Upper lobe of left lung (tissue), 4 donors: ENCODE data around the gene ADAT1.

ENCODE experiments used
- CTCF ChIP-seq, 6 experiments: fragments of 450-650 bp in 4 of 6; fragments of 200-600 bp in 2 of 6; sonication (generic) in 2 of 6; IDR thresholded peaks; one replicate each; pipeline ENCODE4 v1.5.1; 2016 to 2019; ENCODE audit warnings: antibody characterized with exemption in 6 of 6
- POLR2A ChIP-seq, 4 donors: fragments of 450-650 bp; IDR thresholded peaks; one replicate each; pipeline ENCODE4 v1.5.1; 2016 to 2017; ENCODE audit warnings: antibody characterized with exemption in 4 of 4, mild to moderate bottlenecking in 2 of 4
- POLR2AphosphoS5 ChIP-seq, 2 donors: sonication (generic); formaldehyde crosslinking; IDR thresholded peaks; one replicate each; pipeline ENCODE4 v1.5.1; 2017; ENCODE audit warnings: antibody characterized with exemption in 2 of 2

DNA sequence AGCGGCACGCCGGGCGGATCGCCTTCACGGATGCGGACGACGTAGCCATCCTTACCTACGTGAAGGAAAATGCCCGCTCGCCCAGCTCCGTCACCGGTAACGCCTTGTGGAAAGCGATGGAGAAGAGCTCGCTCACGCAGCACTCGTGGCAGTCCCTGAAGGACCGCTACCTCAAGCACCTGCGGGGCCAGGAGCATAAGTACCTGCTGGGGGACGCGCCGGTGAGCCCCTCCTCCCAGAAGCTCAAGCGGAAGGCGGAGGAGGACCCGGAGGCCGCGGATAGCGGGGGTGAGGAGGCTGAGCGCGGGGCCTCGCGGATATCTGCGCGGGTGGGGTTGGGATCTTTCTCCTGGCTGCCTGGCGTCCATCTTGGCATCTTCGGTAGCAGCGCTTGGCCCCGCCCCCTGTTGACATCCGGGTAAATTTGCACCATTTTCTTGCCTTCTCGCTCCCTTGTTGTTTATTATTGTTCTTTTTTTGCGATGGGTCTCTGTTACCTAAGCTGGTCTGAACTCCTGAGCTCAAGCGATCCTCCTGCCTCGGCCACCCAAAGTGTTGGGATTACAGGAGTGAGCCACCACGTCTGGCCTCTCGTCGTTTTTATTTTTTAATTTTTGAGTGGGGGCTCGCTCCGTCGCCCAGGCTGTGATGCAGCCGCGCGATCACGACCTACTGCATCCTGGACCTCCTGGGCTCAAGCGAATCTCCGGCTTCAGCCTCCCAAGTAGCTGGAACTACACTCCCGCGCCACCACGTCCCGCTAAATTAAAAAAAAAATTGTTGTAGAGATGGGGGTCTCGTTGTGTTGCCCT, 25.4 kb upstream of the ADAT1 start:
- no peak for TF ChIP-seq CTCF (IDR thresholded peaks at IDR 0.05)
- peak in 1 of 2 donors; percentile 69 for TF ChIP-seq POLR2AphosphoS5 (IDR thresholded peaks at IDR 0.05)
- TF ChIP-seq POLR2A (IDR thresholded peaks at IDR 0.05): peak in 2 of 4 donors; percentile 5 to 41
